ENCODE data around the gene GSTT4. TPM values are rescaled to one million over a fixed set of nuclear protein-coding genes. Genes with fewer than 3 reads are reported as not detected.

Gene GSTT4
- total and polyA plus RNA-seq, 2 of the 13 experiments (the other 11 are each of a cell fraction or from before 2014, with no cell fraction given) = 0.59 to 0.62 TPM

- TF ChIP-seq ZFP1 (CRISPR knock-in tag; IDR thresholded peaks at IDR 0.05) = no peak
- no peak for TF ChIP-seq ZNF747 (CRISPR knock-in tag; IDR thresholded peaks at IDR 0.05; ENCODE audit: borderline replicate concordance)
- peak; percentile 91 for TF ChIP-seq SP5 (CRISPR knock-in tag; IDR thresholded peaks at IDR 0.05; ENCODE audit: borderline replicate concordance, low read depth)
- no peak for TF ChIP-seq ZNF841 (CRISPR knock-in tag; IDR thresholded peaks at IDR 0.05; ENCODE audit: borderline replicate concordance)
- TF ChIP-seq ZNF280B (CRISPR knock-in tag; IDR thresholded peaks at IDR 0.05; ENCODE audit: borderline replicate concordance) = no peak
- TF ChIP-seq DRAP1 (CRISPR knock-in tag; IDR thresholded peaks at IDR 0.05) = no peak
- TF ChIP-seq ZNF256 (CRISPR knock-in tag; conservative IDR thresholded peaks at IDR 0.05) = no peak
- no peak for TF ChIP-seq ZNF30 (CRISPR knock-in tag; IDR thresholded peaks at IDR 0.05)
- TF ChIP-seq SATB2 (CRISPR knock-in tag; IDR thresholded peaks at IDR 0.05) = no peak
- no peak for TF ChIP-seq CREM (IDR thresholded peaks at IDR 0.05)
- no peak for TF ChIP-seq CREM (CRISPR knock-in tag; IDR thresholded peaks at IDR 0.05)
- no peak for TF ChIP-seq PLRG1 (conservative IDR thresholded peaks at IDR 0.05)
- peak; percentile 55; the same call in 1 of the 2 replicates for TF ChIP-seq BCL6 (CRISPR knock-in tag; IDR thresholded peaks at IDR 0.05)
- no peak for TF ChIP-seq ZXDC (CRISPR knock-in tag; IDR thresholded peaks at IDR 0.05)
- 0 out of 2 replicates have a peak, but pooled peaks have one; percentile 42 for TF ChIP-seq RXRB (CRISPR knock-in tag; IDR thresholded peaks at IDR 0.05; ENCODE audit: borderline replicate concordance)
- TF ChIP-seq XRCC5 (optimal IDR thresholded peaks at IDR 0.05; ENCODE audit: low read length) = no peak
- peak; percentile 26; the same call in 1 of the 2 replicates for TF ChIP-seq ZMYM3 (CRISPR knock-in tag; IDR thresholded peaks at IDR 0.05)
- no peak for TF ChIP-seq FOXK2 (IDR thresholded peaks at IDR 0.05)
- TF ChIP-seq, protein P1, sequence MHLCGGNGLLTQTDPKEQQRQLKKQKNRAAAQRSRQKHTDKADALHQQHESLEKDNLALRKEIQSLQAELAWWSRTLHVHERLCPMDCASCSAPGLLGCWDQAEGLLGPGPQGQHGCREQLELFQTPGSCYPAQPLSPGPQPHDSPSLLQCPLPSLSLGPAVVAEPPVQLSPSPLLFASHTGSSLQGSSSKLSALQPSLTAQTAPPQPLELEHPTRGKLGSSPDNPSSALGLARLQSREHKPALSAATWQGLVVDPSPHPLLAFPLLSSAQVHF (CRISPR knock-in tag; IDR thresholded peaks at IDR 0.05) = no peak
- no peak for TF ChIP-seq YEATS4 (CRISPR knock-in tag; IDR thresholded peaks at IDR 0.05; ENCODE audit: borderline replicate concordance)
- TF ChIP-seq, protein P2, sequence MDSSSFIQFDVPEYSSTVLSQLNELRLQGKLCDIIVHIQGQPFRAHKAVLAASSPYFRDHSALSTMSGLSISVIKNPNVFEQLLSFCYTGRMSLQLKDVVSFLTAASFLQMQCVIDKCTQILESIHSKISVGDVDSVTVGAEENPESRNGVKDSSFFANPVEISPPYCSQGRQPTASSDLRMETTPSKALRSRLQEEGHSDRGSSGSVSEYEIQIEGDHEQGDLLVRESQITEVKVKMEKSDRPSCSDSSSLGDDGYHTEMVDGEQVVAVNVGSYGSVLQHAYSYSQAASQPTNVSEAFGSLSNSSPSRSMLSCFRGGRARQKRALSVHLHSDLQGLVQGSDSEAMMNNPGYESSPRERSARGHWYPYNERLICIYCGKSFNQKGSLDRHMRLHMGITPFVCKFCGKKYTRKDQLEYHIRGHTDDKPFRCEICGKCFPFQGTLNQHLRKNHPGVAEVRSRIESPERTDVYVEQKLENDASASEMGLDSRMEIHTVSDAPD (CRISPR knock-in tag; IDR thresholded peaks at IDR 0.05) = no peak
- no peak for TF ChIP-seq ZNF704 (CRISPR knock-in tag; IDR thresholded peaks at IDR 0.05; ENCODE audit: borderline replicate concordance)
- TF ChIP-seq TCF7L2 (IDR thresholded peaks at IDR 0.05; ENCODE audit: low read depth, low read length) = no peak
- TF ChIP-seq ZNF329 (CRISPR knock-in tag; IDR thresholded peaks at IDR 0.05; ENCODE audit: low read depth) = no peak
Observed at GRCh38 chr22:23997092-23997491, 8.2 kb downstream of the GSTT4 start (continued).

Data from HepG2 (cell line).